NT2/D1 (cell line): Measurements from ENCODE around the gene CFAP410.

ENCODE experiments used
- SUZ12 ChIP-seq: IDR thresholded peaks from 2 replicates; pipeline ENCODE4 v1.6.1; 2011; ENCODE audit not compliant: insufficient read length, insufficient read depth; ENCODE audit errors: extremely low read depth
- YY1 ChIP-seq: IDR thresholded peaks from 2 replicates; pipeline ENCODE4 v1.6.1; 2011; ENCODE audit not compliant: insufficient read length, insufficient read depth
- ZNF274 ChIP-seq: IDR thresholded peaks from 2 replicates; pipeline ENCODE4 v1.6.1; 2011; ENCODE audit warnings: mild to moderate bottlenecking, low read depth, low read length

- no peak for TF ChIP-seq ZNF274
- TF ChIP-seq YY1: no peak
- no peak for TF ChIP-seq SUZ12
These were observed 35.1 kb downstream of the CFAP410 start for GRCh38 chr21:44304011-44304616.
